Renal cortical epithelial cell (primary cell): Measurements from ENCODE around the gene OSBPL1A. TPM values are rescaled to one million over a fixed set of nuclear protein-coding genes. Genes with fewer than 3 reads are reported as not detected.

Experiments used
- DNase-seq: peaks from one replicate; pipeline ENCODE4 v3.0.0-alpha.2; 2011; ENCODE audit warnings: low read depth
- total RNA-seq: library from RNA; depleted of rRNA; stranded (reverse); fragments of >200 nt; gene quantifications from 2 replicates; pipeline ENCODE4 v1.2.3, GENCODE V29; 2014

Gene OSBPL1A
- total RNA-seq, 1 donor from 2014 or later: 35.1 TPM

GRCh38 chr18:24341361-24341760 is 56.3 kb downstream of the OSBPL1A start:
- DNase-seq: peak; percentile 3

GRCh38 chr18:24333084-24333483 is 64.5 kb downstream of the OSBPL1A start:
- DNase-seq: no peak

- no peak for DNase-seq
These were observed 71.4 kb downstream of the OSBPL1A start for GRCh38 chr18:24326211-24326610.

GRCh38 chr18:24322584-24323136 is 75.0 kb downstream of the OSBPL1A start:
- no peak for DNase-seq

GRCh38 chr18:24321071-24321470 is 76.6 kb downstream of the OSBPL1A start:
- peak; percentile 7 for DNase-seq

GRCh38 chr18:24319757-24320156 is 77.9 kb downstream of the OSBPL1A start:
- DNase-seq: no peak

GRCh38 chr18:24317370-24317769 is 80.3 kb downstream of the OSBPL1A start:
- no peak for DNase-seq

- DNase-seq: no peak
These were observed 82.5 kb downstream of the OSBPL1A start for GRCh38 chr18:24315170-24315569.

GRCh38 chr18:24306201-24306600 is 91.4 kb downstream of the OSBPL1A start:
- DNase-seq: no peak

GRCh38 chr18:24300703-24301102 is 96.9 kb downstream of the OSBPL1A start:
- no peak for DNase-seq

- DNase-seq: no peak
These were observed 101.3 kb downstream of the OSBPL1A start for GRCh38 chr18:24296276-24296675.

- DNase-seq: no peak
These were observed 104.4 kb downstream of the OSBPL1A start for GRCh38 chr18:24293254-24293653.

GRCh38 chr18:24278591-24278990 is 119.0 kb downstream of the OSBPL1A start:
- no peak for DNase-seq

GRCh38 chr18:24277516-24278195 is 120.0 kb downstream of the OSBPL1A start:
- no peak for DNase-seq

- DNase-seq: no peak
These were observed 120.6 kb downstream of the OSBPL1A start for GRCh38 chr18:24276994-24277393.

- no peak for DNase-seq
These were observed 122.8 kb downstream of the OSBPL1A start for GRCh38 chr18:24274837-24275236.

- DNase-seq: no peak
These were observed 124.0 kb downstream of the OSBPL1A start for GRCh38 chr18:24273596-24273995.

GRCh38 chr18:24272229-24272525 is 125.4 kb downstream of the OSBPL1A start:
- peak; percentile 53 for DNase-seq

GRCh38 chr18:24271381-24272228 is 126.0 kb downstream of the OSBPL1A start:
- peak; percentile 39 for DNase-seq

- DNase-seq: peak; percentile 68
These were observed 126.7 kb downstream of the OSBPL1A start for GRCh38 chr18:24270937-24271380.

- DNase-seq: no peak
These were observed 127.2 kb downstream of the OSBPL1A start for GRCh38 chr18:24270358-24270936.

- DNase-seq: no peak
These were observed 128.7 kb downstream of the OSBPL1A start for GRCh38 chr18:24268784-24269550.
